ENCODE results near the gene SLC47A1. TPM values are rescaled to one million over a fixed set of nuclear protein-coding genes. Genes with fewer than 3 reads are reported as not detected.
"Not testable (repeated sequence)": the region's sequence is repeated elsewhere in the genome, so short reads cannot be mapped to it uniquely, and the experiment has no call there.

The SLC47A1 gene
- total RNA-seq, 2 donors from 2014 or later, result 2.2 to 4.9 TPM

DNA sequence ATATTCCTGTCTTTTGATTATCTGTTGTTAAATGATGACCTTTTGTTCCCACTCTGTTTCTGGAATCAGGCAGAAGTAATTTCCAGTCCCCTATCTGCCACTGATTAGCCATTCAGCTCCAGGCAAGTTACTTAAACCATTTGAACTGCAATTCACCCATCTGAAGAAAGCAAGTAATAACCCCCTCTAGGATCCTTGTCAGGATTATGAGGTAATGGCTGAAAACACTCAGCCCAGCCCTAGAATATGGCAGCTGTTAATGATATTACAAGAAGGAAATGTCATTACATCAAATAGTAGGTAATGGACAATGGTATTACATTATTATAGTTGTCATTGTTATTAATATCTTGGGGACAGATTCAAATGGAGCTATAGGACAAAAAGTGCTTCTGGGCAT is 16.0 kb upstream of the SLC47A1 start:
- Histone ChIP-seq H3K36me3 (no peaks in the 10 kb centered on the region), H3K27ac (no peak overlapping the region), H3K9me3 (no peaks in the 10 kb centered on the region), H3K27me3 (no peaks in the 10 kb centered on the region), H3K4me1 (peaks cover 0 to 7% of the 10 kb centered on the region in 2 donors), H3K4me3 (no peak overlapping the region)
- TF ChIP-seq, protein P1, sequence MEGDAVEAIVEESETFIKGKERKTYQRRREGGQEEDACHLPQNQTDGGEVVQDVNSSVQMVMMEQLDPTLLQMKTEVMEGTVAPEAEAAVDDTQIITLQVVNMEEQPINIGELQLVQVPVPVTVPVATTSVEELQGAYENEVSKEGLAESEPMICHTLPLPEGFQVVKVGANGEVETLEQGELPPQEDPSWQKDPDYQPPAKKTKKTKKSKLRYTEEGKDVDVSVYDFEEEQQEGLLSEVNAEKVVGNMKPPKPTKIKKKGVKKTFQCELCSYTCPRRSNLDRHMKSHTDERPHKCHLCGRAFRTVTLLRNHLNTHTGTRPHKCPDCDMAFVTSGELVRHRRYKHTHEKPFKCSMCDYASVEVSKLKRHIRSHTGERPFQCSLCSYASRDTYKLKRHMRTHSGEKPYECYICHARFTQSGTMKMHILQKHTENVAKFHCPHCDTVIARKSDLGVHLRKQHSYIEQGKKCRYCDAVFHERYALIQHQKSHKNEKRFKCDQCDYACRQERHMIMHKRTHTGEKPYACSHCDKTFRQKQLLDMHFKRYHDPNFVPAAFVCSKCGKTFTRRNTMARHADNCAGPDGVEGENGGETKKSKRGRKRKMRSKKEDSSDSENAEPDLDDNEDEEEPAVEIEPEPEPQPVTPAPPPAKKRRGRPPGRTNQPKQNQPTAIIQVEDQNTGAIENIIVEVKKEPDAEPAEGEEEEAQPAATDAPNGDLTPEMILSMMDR (IDR thresholded peaks at IDR 0.05), result no peak
- DNase-seq (ENCODE audit: low spot score), result no peak

DNA sequence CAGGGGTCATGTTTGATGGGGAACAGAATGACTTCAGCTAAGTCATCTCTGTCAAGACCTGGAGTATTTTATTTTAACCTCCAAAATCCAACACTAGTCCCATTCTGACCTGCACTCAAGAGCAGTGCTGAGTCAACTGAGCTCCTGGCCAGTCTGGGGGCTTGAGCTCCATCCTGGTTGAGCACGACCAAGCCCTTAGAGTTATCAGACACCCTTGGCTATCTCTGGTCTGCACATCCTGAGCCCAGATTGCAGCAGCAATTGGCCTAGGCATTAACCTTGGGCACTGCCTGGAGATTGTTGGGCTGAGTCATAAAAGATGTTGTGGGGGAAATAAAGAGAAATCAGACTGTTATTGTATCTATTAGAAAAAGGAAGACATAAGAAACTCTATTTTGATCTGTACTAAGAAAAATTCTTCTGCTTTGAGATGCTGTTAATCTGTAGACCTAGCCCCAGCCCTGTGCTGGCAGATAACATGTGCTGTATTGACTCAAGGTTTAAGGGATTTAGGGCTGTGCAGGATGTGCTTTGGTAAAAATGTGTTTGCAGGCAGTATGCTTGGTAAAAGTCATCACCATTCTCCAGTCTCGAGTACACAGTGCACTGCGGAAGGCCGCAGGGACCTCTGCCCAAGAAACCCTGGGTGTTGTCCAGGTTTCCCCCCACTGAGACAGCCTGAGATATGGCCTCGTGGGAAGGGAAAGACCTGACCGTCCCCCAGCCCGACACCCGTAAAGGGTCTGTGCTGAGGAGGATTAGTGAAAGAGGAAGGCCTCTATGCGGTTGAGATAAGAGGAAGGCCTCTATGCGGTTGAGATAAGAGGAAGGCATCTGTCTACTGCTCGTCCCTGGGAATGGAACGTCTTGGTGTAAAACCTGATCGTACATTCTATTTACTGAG is 14.0 kb upstream of the SLC47A1 start:
- H3K4me1 ChIP-seq; H3K27ac ChIP-seq; H3K9me3 ChIP-seq; H3K4me3 ChIP-seq; H3K27me3 ChIP-seq; H3K36me3 ChIP-seq; DNase-seq (ENCODE audit: low spot score): not testable (repeated sequence)

DNA sequence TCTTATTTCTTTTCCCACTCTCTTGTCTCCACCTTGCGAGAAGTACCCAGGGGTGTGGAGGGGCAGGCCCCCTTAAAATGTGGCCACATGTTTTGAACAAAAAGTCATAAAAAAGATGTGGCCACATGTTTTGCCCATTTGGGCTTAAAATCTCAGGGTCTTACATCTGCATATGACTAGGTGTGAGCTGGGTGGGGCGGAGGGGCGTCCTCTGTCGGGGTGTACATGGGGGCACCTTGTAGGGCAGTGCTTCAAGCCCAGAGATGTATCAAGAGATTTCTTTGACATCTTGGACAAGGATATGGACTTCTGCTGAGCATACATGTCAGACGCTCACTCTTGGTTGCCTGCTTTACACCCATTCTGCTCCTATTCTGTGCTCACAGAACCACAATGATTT is 13.0 kb upstream of the SLC47A1 start:
- DNase-seq (ENCODE audit: low spot score), result no peak
- Histone ChIP-seq H3K27me3 (no peaks in the 10 kb centered on the region), H3K27ac (no peak overlapping the region), H3K36me3 (no peaks in the 10 kb centered on the region), H3K4me3 (no peak overlapping the region), H3K9me3 (no peaks in the 10 kb centered on the region), H3K4me1 (no peaks in the 10 kb centered on the region)
- TF ChIP-seq, protein P1 (IDR thresholded peaks at IDR 0.05), result no peak

DNA sequence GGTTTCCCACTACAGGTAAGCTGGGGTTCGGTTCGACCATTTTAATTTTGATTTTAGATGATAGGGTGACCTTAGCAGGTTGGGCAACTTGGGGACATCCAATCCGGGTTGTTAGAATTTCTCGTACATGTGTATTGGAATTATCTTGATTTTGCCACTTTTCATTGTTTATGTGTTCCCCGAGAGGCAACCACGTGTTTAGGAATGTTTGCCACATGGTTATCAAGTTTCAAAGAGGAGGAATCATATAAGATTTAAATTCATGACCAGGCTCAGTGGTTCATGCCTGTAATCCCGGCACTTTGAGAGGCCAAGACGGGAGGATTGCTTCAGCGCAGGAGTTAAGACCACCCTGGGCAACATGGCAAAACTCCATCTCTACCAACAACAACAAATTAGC is 10.0 kb upstream of the SLC47A1 start:
- Histone ChIP-seq H3K36me3 (no peaks in the 10 kb centered on the region), H3K27me3 (no peaks in the 10 kb centered on the region)
- TF ChIP-seq, protein P1 (IDR thresholded peaks at IDR 0.05), result no peak

DNA sequence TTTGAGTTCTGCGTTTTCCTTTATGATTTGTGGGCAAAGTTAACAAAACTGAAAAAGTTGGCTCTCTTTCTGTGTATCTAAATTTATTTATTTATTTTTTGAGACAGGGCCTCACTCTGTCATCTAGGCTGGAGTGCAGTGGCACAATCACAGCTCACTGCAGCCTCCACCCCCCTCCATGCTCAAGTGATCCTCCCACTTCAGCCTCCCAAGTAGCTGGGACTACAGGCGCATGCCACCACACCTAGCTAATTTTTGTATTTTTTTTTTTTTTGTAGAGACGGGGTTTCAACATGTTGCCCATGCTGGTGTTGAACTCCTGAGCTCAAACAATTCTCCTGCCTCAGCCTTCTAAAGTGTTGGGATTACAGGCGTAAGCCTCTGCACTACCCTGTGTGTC is 6.7 kb upstream of the SLC47A1 start:
- H3K27ac ChIP-seq; H3K27me3 ChIP-seq; H3K4me3 ChIP-seq; H3K36me3 ChIP-seq; DNase-seq (ENCODE audit: low spot score); H3K4me1 ChIP-seq; H3K9me3 ChIP-seq: not testable (repeated sequence)

More for the DNA sequence above, 10.0 kb upstream of the SLC47A1 start:
- Histone ChIP-seq H3K4me3 (no peak overlapping the region), H3K4me1 (no peaks in the 10 kb centered on the region), H3K9me3 (no peaks in the 10 kb centered on the region), H3K27ac (no peak overlapping the region)
- DNase-seq (ENCODE audit: low spot score), result no peak

DNA sequence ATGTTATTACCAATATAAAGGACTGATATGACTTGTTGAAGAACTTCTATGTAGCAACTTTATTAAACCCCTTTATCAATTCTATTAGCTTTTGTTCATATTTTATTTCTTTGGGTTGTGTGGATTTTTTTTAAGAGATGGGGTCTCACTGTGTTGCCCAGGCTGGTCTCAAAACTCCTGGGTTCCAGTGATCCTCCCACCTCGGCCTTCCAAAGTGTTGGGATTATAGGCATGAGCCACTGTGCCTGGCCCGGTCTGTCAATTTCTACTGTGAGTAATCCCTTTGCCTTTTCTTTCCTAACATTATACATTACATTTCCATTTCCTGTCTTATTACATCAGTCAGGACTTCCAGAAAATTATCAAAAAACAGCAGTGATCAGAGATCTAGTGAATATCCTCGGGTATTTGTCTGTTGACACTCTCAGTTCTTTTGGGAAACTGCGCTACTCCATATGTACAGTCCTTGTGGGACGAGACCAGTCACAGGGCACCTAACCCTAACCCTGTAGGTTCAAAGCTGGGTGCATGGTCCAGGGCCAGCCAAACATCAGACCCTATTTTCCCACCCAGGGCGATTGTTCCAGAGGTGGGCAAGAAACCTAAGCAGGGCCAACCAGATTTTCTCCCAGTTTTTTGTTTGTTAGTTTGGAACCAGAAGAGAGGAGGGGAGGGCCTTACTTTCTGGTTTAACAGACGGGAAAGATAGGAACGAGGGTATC is 1.7 kb upstream of the SLC47A1 start:
- TF ChIP-seq, protein P1 (IDR thresholded peaks at IDR 0.05), result no peak
- DNase-seq (ENCODE audit: low spot score), result no peak
- no peaks in the 10 kb centered on the region for H3K27me3 ChIP-seq
- H3K9me3 ChIP-seq, result no peaks in the 10 kb centered on the region
- no peak overlapping the region for H3K4me3 ChIP-seq
- peaks cover 0 to 15% of the 10 kb centered on the region in 2 donors for H3K4me1 ChIP-seq
- H3K36me3 ChIP-seq, result no peaks in the 10 kb centered on the region
- no peak overlapping the region for H3K27ac ChIP-seq

Data from right atrium auricular region (tissue), 2 donors.